Glomerular visceral epithelial cell (primary cell): ENCODE results near the gene SELL.
"Not testable (repeated sequence)": the region's sequence is repeated elsewhere in the genome, so short reads cannot be mapped to it uniquely, and the experiment has no call there.

ENCODE experiments used
- DNase-seq: peaks from one replicate; pipeline ENCODE4 v3.0.0-alpha.2; 2016; ENCODE audit errors: extremely low spot score

SELL gene

GRCh38 chr1:169704797-169705196 lies 6.6 kb downstream of the SELL start:
- DNase-seq: no peak

GRCh38 chr1:169701261-169702005 lies 10.0 kb downstream of the SELL start:
- DNase-seq: no peak

- DNase-seq: no peak
These were observed 11.7 kb downstream of the SELL start for GRCh38 chr1:169699707-169700106.

DNA sequence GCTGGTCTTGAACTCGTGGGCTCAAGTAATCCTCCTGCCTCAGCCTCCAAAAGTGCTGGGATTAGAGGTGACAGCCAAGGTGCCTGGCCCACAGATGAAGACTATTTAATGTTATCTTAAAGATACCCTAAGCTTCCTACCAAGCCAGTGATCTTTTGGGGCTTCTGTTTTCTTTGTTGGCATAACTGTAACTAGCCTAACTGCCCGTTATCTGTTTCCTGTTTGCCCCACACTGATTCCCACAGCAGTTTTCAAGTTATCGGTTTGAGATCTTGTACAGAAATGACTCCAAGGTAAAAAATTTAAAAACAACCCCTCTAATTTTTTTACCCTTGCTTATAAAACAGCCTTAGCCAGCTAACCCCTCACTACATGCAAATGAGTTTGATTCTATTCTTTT lies 12.4 kb downstream of the SELL start:
- DNase-seq: no peak

GRCh38 chr1:169697755-169698154 lies 13.7 kb downstream of the SELL start:
- no peak for DNase-seq

- no peak for DNase-seq
These were observed 14.9 kb downstream of the SELL start for GRCh38 chr1:169696273-169697100.

- no peak for DNase-seq
These were observed 16.9 kb downstream of the SELL start for GRCh38 chr1:169694304-169695075.

DNA sequence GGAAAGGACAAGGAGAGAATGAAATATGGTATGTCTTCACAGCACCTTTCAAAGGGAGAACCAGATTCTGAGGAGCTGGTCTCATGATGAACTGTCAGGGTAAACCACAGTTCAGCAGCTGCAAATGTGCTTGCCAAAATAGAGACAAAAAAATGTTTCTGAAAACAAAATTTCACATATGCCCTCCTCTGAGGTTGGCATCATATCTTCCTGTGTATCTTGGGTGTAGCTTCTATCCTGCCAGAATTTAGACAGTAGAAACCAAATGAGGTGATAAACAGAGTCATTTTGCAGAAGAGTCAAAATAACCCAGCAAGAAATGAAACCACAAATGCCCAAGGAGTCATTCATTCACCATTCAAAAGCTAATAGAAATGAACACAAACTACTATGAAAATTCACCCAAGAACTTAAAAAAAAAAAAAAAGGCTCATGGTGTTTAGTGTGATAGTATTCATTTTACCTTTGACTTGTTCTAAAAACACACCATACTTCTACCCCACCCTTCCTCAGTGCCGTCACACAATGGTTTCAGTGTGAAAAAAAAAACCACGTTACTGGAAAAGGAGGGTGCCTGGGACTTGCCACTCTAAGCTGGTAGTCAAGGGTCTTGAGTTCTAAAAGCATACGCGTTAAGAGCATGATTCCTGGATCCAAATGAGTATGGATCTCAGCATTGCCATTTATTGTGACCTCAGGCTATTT lies 18.5 kb downstream of the SELL start:
- no peak for DNase-seq

DNA sequence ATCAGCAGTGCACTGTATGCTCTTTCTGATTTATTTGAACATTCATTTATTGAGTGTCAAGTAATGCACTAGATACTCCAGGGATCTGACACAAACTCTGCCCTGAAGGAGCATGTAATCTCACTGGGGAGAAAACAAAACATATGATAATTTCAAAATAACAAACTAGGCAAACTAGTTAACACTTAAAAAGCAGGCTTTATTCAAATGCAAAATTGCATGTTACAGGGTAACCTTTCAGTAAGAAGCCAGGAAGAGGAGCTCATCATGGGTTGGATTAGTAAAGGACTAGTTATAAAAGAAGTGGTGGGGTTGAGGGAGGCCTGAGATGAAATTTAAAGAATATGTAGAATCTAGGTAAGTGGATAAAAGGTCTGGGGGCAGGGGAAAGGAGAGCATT lies 20.9 kb downstream of the SELL start:
- no peak for DNase-seq

DNA sequence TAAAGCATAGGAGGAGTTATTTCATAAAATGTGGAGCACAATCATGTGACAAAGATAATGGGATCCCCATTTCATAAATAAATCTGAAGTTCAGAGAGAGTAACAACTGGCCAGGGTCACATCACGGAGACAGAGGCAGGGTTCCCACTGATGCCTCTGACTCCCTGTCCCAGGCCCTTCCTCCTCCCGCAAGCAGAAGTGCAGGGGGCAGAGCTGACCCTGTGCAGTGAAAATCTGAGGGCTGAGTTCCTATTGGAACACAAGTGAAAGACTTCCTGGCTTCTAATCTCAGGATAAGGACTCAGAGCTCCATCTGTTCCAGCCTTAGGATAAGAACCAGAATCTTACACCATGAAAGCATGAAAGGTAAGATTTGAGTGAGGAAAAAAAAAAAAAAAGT lies 22.0 kb downstream of the SELL start:
- DNase-seq: no peak

DNA sequence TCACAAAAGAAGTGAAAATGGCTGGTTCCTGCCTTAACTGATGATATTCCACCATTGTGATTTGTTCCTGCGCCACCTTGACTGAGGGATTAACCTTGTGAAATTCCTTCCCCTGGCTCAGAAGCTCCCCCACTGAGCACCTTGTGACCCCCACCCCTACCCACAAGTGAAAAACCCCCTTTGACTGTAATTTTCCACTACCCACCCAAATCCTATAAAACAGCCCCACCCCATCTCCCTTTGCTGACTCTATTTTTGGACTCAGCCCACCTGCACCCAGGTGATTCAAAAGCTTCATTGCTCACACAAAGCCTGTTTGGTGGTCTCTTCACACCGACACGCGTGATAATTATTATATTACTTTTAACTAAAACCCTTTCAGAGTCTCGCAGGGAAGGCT lies 23.0 kb downstream of the SELL start:
- DNase-seq: not testable (repeated sequence)

- no peak for DNase-seq
These were observed 27.8 kb downstream of the SELL start for GRCh38 chr1:169683661-169684060.

GRCh38 chr1:169683168-169683567 lies 28.3 kb downstream of the SELL start:
- DNase-seq: not testable (repeated sequence)

DNA sequence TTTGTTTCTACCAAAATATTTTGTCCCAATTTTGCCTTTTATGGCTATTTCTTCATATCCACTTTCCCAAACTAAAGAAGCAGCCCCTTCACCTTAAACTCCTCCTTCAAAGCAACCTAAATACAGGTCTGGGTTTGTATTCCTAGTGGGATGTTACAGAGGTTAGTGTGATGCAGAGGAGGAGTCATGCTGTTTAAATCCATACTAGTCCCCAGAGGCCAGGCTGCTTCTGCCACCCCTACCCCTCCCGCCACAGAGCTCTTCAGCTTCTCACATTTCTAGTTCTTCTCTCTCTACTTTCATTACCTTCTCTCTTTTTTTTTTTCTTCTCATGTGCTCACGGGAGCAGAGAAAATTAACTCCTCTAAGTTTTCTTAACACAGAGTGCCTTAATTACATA lies 29.3 kb downstream of the SELL start:
- DNase-seq: no peak

DNA sequence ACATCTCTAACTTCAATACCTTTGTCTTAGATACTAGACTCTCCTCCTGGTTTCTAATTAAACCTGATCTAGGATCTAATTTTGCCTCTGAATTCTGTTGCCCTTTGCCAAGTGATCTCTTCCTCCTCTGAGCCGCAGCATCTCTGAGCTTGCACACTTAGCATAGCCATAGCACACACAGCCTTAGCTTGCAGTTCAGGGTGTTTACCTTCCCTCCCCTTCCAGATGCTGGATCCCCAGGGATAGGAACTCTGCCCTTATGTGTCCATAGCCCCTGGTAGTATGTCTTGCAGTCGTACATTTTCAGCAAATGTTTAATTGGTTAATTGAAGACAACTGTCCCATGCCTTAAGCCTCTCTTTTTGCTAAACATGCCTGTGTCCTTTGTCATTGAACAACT lies 30.3 kb downstream of the SELL start:
- DNase-seq: no peak

GRCh38 chr1:169680377-169681019 lies 30.9 kb downstream of the SELL start:
- no peak for DNase-seq

DNA sequence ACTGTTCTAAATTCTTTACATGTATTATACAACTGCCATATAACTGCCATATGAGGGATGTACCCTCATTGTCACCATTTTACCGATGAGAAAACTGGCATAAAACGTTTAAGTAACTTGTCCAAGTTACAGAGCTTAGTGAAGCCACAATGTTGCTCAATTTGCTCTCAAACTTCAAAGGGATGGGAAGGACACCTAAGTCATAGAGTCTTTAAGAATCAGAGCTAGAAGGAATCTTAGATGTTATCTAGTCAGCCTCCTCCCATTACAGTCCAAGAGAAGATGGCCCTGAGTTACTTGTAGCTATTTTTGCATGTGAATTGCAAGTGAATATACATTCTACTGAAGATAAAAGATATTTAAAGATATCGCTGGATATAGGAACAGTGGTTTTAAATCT lies 31.7 kb downstream of the SELL start:
- DNase-seq: no peak

GRCh38 chr1:169676001-169676400 lies 35.4 kb downstream of the SELL start:
- no peak for DNase-seq

DNA sequence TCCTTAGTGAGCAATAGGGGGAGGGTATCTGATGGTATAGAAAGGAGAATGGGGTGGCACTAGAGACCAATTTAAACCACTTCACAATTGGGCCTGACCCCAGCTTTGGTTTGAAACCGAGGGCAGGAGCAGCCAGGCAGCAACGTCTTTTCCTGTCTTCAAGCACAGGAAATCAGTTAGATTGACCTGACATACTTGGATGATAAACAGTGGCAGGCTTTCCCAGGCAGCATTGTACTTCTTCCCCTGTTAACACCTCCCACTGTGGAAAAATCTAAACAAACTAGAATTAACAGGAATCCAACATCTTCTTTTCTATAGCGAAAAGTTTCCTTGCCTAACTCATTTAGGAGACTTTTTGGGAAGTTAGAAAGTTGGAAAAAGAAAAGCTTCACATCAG lies 40.6 kb downstream of the SELL start:
- no peak for DNase-seq

- DNase-seq: not testable (repeated sequence)
These were observed 41.2 kb downstream of the SELL start for GRCh38 chr1:169670244-169670643.
